HUDEP-2 (cell line): Measurements from ENCODE around the gene C12orf57.

Experiments
- DNase-seq, 76 experiments: peaks; one replicate each; lab custom pipeline; 2025; ENCODE audit not compliant: unreplicated experiment in 76 of 76; lab: John Stamatoyannopoulos, UW

The C12orf57 gene

DNA sequence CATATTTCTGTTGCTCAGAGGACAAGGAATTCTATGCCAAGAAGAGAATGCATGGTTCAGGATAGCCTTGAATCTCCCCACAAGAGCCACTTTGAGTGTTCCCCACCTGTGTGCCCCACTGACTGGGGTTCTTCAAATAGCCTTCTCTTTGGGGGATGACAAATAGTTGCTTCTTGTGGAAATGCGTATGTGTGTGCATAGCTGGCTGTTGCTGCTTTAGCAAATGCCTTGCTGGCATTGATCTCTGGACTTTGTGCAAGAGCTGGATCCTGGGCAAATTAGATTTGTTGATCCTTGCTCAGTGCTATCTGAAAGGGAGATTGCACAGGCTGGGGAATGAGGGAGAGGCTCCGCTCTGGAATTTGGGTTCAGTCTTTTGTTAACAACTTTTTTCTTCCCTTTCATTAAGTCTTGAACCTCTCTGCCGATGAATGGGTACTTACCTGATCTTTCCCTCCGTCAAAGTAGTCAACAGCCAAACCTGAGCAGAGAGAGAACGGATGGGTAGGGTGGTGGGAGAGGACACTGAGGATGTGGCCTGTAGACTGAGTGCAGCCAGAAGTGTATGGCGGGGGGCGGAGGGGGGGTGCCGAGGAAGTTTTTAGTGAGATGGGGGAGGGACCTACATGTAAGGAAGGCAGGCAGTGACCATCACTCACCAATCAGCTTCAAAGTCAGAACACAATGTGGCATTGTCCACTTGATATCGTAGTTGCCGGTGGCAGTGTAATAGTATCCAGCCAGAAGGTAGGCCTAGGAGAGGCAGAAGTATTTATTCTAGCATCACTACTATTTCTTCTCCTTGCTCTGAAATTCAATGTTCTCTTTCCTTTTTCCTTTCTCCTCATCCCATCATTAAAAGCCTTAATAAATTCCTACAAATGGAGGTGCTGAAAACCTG is 37.6 kb downstream of the C12orf57 start:
- DNase-seq: no peak

DNA sequence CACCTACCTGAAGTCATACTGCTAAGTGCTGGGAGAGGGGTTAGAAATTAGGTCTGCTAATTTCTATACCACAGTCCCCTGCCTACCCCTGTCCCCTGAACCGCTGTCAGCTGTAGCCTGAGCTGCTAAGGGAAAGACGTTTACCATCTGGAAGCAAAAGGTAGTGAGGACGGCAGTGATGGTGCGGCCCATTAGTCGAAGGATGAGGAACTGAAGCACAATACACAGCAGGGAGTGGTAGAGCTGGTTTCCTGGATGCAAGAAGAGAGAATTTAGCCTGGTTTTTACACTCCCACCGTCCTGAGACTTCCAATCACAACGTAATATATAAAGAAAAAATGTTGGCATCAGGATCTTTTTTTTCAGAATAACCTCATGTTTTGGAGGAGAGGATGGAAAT is 38.7 kb downstream of the C12orf57 start:
- DNase-seq: no peak

DNA sequence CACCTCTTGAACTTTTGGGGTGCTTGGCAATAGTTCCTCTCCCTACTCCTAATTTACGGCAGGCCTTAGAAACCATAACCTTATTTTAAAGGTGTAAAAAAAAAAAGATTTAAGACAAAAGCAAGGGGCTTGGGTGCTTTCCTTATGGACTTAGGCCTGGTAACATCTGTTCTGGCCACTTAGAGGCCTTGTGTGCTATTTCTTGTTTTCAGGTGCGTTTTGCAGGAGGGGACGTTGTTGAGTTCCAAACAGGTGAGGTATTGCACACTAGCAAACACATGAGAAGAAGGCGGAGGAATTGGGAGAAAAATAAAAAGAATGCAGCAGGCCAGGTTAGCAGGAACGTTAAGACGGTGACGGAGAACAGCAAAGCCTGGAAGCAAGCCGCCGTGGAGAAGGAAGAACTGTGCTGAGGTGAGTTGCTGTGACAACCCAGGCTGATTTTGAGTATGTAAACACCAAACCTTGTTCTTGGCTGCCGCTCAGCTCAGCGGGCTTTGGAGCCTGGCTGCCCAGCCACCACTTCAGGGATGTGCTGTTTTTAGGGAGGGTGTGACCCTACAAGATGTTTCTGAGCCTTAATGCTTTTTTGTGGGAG is 44.2 kb downstream of the C12orf57 start:
- no peak for DNase-seq
